ENCODE measurements around the gene NFKBIB. TPM values are rescaled to one million over a fixed set of nuclear protein-coding genes. Genes with fewer than 3 reads are reported as not detected.

Gene NFKBIB
- total RNA-seq, 4 donors from 2014 or later, result 6.2 to 53.9 (median 29.4) TPM

DNA sequence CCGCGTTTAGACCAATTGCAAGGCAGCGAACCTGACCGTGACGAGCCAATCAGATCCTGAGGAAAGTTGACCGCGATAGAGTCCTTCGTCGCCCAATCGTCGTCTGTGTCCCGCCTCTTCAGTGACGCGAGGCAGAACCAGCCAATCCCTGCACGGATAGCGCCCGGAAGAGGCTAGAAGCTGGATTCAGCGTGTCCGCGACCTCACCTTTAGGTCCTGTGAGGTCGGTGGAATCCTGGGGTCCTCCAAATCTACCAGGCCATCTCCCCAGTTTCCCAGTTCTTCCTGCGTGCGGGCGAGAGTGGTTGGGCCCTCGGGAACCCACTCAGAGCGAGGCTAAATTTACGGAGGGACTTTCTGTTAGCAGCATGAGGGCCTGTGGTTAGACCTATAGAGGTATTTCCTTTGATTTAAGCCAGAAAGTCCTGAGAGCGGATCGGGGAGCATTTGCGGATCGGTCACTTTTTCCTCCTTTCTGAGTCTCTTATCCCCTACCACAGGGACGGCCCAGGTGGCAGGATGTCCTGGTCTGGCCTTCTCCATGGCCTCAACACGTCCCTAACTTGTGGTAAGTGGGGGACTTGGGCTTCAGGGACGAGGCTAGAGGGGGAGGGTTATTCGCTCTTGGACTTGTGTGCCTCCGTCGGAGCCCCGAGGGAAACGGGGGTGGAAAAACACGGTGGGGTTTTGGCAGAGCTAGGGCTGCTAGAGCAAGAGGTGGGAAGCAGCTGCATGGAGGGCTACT, 31.2 kb downstream of the NFKBIB start, which contains the start of gene MRPS12:
Gene MRPS12, plus strand, starts transcription at position 169 of the 745 bp plus-strand sequence. Its CDS starts 351 bp downstream, at position 520.
- Histone ChIP-seq H3K27me3 (no peaks in the 10 kb centered on the region), H3K9me3 (no peaks in the 10 kb centered on the region), H3K4me1 (peaks cover 7 to 19% (median 13%) of the 10 kb centered on the region in 4 donors), H3K27ac (peak within 1 kb of the TSS; percentile 88 to 93 (median 90)), H3K4me3 (peak within 1 kb of the TSS; percentile 55 to 83 (median 70)), H3K36me3 (no peaks in the 10 kb centered on the region)
- in situ Hi-C loops (cut with MboI; ENCODE audit: low pct_ligation_motif_present in 1 of 4, low pct_unique_long_range_greater_than_20kb in 1 of 4, low sequenced_read_pairs in 3 of 4) (loop anchor here in 3 of 4 donors (25.0 kb wide), 2 partner anchors 394 to 519 kb away; partner anchors contain the start of gene FAM98C (in 2 of the 3)), intact Hi-C loops (cut with DNase I; ENCODE audit: low total_unique reads) (no loop called here)
- TF ChIP-seq CTCF (IDR thresholded peaks at IDR 0.05), result no peak
- TF ChIP-seq EP300 (IDR thresholded peaks at IDR 0.05; ENCODE audit: low read depth), result no peak
- TF ChIP-seq POLR2AphosphoS5 (IDR thresholded peaks at IDR 0.05), result peak; percentile 65 to 83 (median 72)
- TF ChIP-seq POLR2A (IDR thresholded peaks at IDR 0.05), result peak; percentile 61
- DNase-seq, result peak; percentile 99
- 0% methylated on average over 34 of the region's 40 CpGs; no CpG with 5 or more reads in 1 of the 2 donors for WGBS, 2 donors (ENCODE audit: low coverage in 1 of 2)

- H3K4me3 ChIP-seq, result peak overlapping the region; percentile 55 to 83 (median 70)
- intact Hi-C loops (cut with DNase I; ENCODE audit: low total_unique reads) (no loop called here), in situ Hi-C loops (cut with MboI; ENCODE audit: low pct_ligation_motif_present in 1 of 4, low pct_unique_long_range_greater_than_20kb in 1 of 4, low sequenced_read_pairs in 3 of 4) (loop anchor here in 3 of 4 donors (25.0 kb wide), 2 partner anchors 394 to 519 kb away; partner anchors contain the start of gene FAM98C (in 2 of the 3))
- 17% methylated on average over 2 to 6 of the region's 8 CpGs for WGBS, 2 donors (ENCODE audit: low coverage in 1 of 2)
- peak overlapping the region; percentile 88 to 93 (median 90) for H3K27ac ChIP-seq
- TF ChIP-seq POLR2A (IDR thresholded peaks at IDR 0.05) (no peak), POLR2AphosphoS5 (IDR thresholded peaks at IDR 0.05) (no peak), CTCF (IDR thresholded peaks at IDR 0.05) (no peak), EP300 (IDR thresholded peaks at IDR 0.05; ENCODE audit: low read depth) (no peak)
- no peaks in the 10 kb centered on the region for H3K36me3 ChIP-seq
- DNase-seq, result no peak
- H3K27me3 ChIP-seq, result no peaks in the 10 kb centered on the region
- no peaks in the 10 kb centered on the region for H3K9me3 ChIP-seq
- peaks cover 7 to 19% (median 13%) of the 10 kb centered on the region in 4 donors for H3K4me1 ChIP-seq
These were observed 31.7 kb downstream of the NFKBIB start for GRCh38 chr19:38931521-38931793.

- intact Hi-C loops (cut with DNase I; ENCODE audit: low total_unique reads), result no loop called here
- peaks cover 7 to 19% (median 13%) of the 10 kb centered on the region in 4 donors for H3K4me1 ChIP-seq
- H3K36me3 ChIP-seq, result no peaks in the 10 kb centered on the region
- DNase-seq, result no peak
- H3K4me3 ChIP-seq, result no peak overlapping the region
- no peaks in the 10 kb centered on the region for H3K9me3 ChIP-seq
- H3K27me3 ChIP-seq, result no peaks in the 10 kb centered on the region
- 85 to 97% methylated on average over 6 to 16 of the region's 29 CpGs for WGBS, 2 donors (ENCODE audit: low coverage in 1 of 2)
- TF ChIP-seq CTCF (IDR thresholded peaks at IDR 0.05), result peak in 1 of 5 experiments; percentile 9
- no peak for TF ChIP-seq POLR2A (IDR thresholded peaks at IDR 0.05)
- TF ChIP-seq EP300 (IDR thresholded peaks at IDR 0.05; ENCODE audit: low read depth), result no peak
- no peak for TF ChIP-seq POLR2AphosphoS5 (IDR thresholded peaks at IDR 0.05)
- H3K27ac ChIP-seq, result no peak overlapping the region
- in situ Hi-C loops (cut with MboI; ENCODE audit: low pct_ligation_motif_present in 1 of 4, low pct_unique_long_range_greater_than_20kb in 1 of 4, low sequenced_read_pairs in 3 of 4), result loop anchor here in 3 of 4 donors (25.0 kb wide), 2 partner anchors 395 to 520 kb away; partner anchors contain the start of gene FAM98C (in 2 of the 3)
These were observed 32.8 kb downstream of the NFKBIB start for GRCh38 chr19:38932425-38933179.

- Histone ChIP-seq H3K36me3 (no peaks in the 10 kb centered on the region), H3K27ac (no peak overlapping the region), H3K27me3 (no peaks in the 10 kb centered on the region), H3K4me3 (no peak overlapping the region), H3K9me3 (no peaks in the 10 kb centered on the region), H3K4me1 (peaks cover 7 to 19% (median 13%) of the 10 kb centered on the region in 4 donors)
- no peak for DNase-seq
- TF ChIP-seq POLR2AphosphoS5 (IDR thresholded peaks at IDR 0.05) (no peak), CTCF (IDR thresholded peaks at IDR 0.05) (no peak), POLR2A (IDR thresholded peaks at IDR 0.05) (no peak), EP300 (IDR thresholded peaks at IDR 0.05; ENCODE audit: low read depth) (no peak)
- in situ Hi-C loops (cut with MboI; ENCODE audit: low pct_ligation_motif_present in 1 of 4, low pct_unique_long_range_greater_than_20kb in 1 of 4, low sequenced_read_pairs in 3 of 4) (loop anchor here in 3 of 4 donors (25.0 kb wide), 2 partner anchors 396 to 521 kb away; partner anchors contain the start of gene FAM98C (in 2 of the 3)), intact Hi-C loops (cut with DNase I; ENCODE audit: low total_unique reads) (no loop called here)
- WGBS, 2 donors (ENCODE audit: low coverage in 1 of 2), result 67% methylated on average over 4 of the region's 4 CpGs; no CpG with 5 or more reads in 1 of the 2 donors
These were observed 33.8 kb downstream of the NFKBIB start for GRCh38 chr19:38933544-38933943.
